Activated CD8-positive, alpha-beta memory T cell treated with anti-CD3 and anti-CD28 coated beads for 1 hour (primary cell): ENCODE results near the gene TTC7B.

ENCODE experiments used
- DNase-seq, 2 donors: peaks; one replicate each; pipeline ENCODE4 v3.0.0-alpha.2; 2020; ENCODE audit warnings: low read depth in 1 of 2; ENCODE audit errors: extremely low read depth in 1 of 2

The TTC7B gene

GRCh38 chr14:90580377-90581335 lies 235.6 kb downstream of the TTC7B start:
- DNase-seq, result no peak

GRCh38 chr14:90579816-90580215 lies 236.4 kb downstream of the TTC7B start:
- no peak for DNase-seq

GRCh38 chr14:90579088-90579487 lies 237.1 kb downstream of the TTC7B start:
- no peak for DNase-seq

GRCh38 chr14:90578283-90578985 lies 237.8 kb downstream of the TTC7B start:
- no peak for DNase-seq

GRCh38 chr14:90577661-90578282 lies 238.5 kb downstream of the TTC7B start:
- no peak for DNase-seq

GRCh38 chr14:90576981-90577660 lies 239.1 kb downstream of the TTC7B start:
- DNase-seq, result no peak

GRCh38 chr14:90576581-90576980 lies 239.6 kb downstream of the TTC7B start:
- DNase-seq, result no peak

GRCh38 chr14:90575781-90576180 lies 240.4 kb downstream of the TTC7B start:
- no peak for DNase-seq

GRCh38 chr14:90575336-90575735 lies 240.9 kb downstream of the TTC7B start:
- DNase-seq, result no peak

- no peak for DNase-seq
Observed at GRCh38 chr14:90574188-90575131, 241.8 kb downstream of the TTC7B start.

- DNase-seq, result no peak
Observed at GRCh38 chr14:90573385-90574105, 242.7 kb downstream of the TTC7B start.

- no peak for DNase-seq
Observed at GRCh38 chr14:90572441-90573150, 243.6 kb downstream of the TTC7B start.

- no peak for DNase-seq
Observed at GRCh38 chr14:90571149-90571947, 244.9 kb downstream of the TTC7B start.

- DNase-seq, result no peak
Observed at GRCh38 chr14:90570461-90570860, 245.8 kb downstream of the TTC7B start.

- no peak for DNase-seq
Observed at GRCh38 chr14:90569606-90570387, 246.4 kb downstream of the TTC7B start.

- DNase-seq, result no peak
Observed at GRCh38 chr14:90569201-90569600, 247.0 kb downstream of the TTC7B start.

- DNase-seq, result no peak
Observed at GRCh38 chr14:90568405-90568804, 247.8 kb downstream of the TTC7B start.
